NCI-H2227 (cell line): ENCODE data around the gene KDM8.
"Not testable (repeated sequence)": the region's sequence is repeated elsewhere in the genome, so short reads cannot be mapped to it uniquely, and the experiment has no call there.

Source experiments
- DNase-seq: peaks from one replicate; lab custom pipeline; 2025; ENCODE audit not compliant: unreplicated experiment; lab: John Stamatoyannopoulos, UW

The KDM8 gene

GRCh38 chr16:27241658-27242057, 38.3 kb downstream of the KDM8 start:
- no peak for DNase-seq

- no peak for DNase-seq
These were observed 39.1 kb downstream of the KDM8 start for GRCh38 chr16:27242398-27242797.

GRCh38 chr16:27242868-27243590, 39.7 kb downstream of the KDM8 start:
- DNase-seq: peak; percentile 49

- no peak for DNase-seq
These were observed 40.5 kb downstream of the KDM8 start for GRCh38 chr16:27243725-27244362.

GRCh38 chr16:27244363-27244755, 41.0 kb downstream of the KDM8 start:
- DNase-seq: no peak

GRCh38 chr16:27245276-27246172, 42.2 kb downstream of the KDM8 start:
- DNase-seq: no peak

GRCh38 chr16:27246439-27246838, 43.1 kb downstream of the KDM8 start:
- DNase-seq: no peak

GRCh38 chr16:27247076-27247475, 43.8 kb downstream of the KDM8 start:
- DNase-seq: not testable (repeated sequence)

- no peak for DNase-seq
These were observed 44.7 kb downstream of the KDM8 start for GRCh38 chr16:27248036-27248435.

GRCh38 chr16:27248886-27249285, 45.6 kb downstream of the KDM8 start:
- DNase-seq: not testable (repeated sequence)

- no peak for DNase-seq
These were observed 48.3 kb downstream of the KDM8 start for GRCh38 chr16:27251541-27252205.

GRCh38 chr16:27252206-27252585, 48.9 kb downstream of the KDM8 start:
- DNase-seq: no peak

GRCh38 chr16:27253526-27253930, 50.2 kb downstream of the KDM8 start:
- no peak for DNase-seq

- DNase-seq: no peak
These were observed 51.0 kb downstream of the KDM8 start for GRCh38 chr16:27254262-27254811.

GRCh38 chr16:27256861-27257260, 53.5 kb downstream of the KDM8 start:
- DNase-seq: no peak

- DNase-seq: no peak
These were observed 53.9 kb downstream of the KDM8 start for GRCh38 chr16:27257271-27257670.

- DNase-seq: no peak
These were observed 55.0 kb downstream of the KDM8 start for GRCh38 chr16:27258241-27258734.

GRCh38 chr16:27259710-27260109, 56.4 kb downstream of the KDM8 start:
- no peak for DNase-seq

- DNase-seq: not testable (repeated sequence)
These were observed 59.6 kb downstream of the KDM8 start for GRCh38 chr16:27262904-27263423.

GRCh38 chr16:27264151-27264550, 60.8 kb downstream of the KDM8 start:
- no peak for DNase-seq
